IMR-90 (cell line): ENCODE measurements around the gene HDHD5. TPM values are rescaled to one million over a fixed set of nuclear protein-coding genes. Genes with fewer than 3 reads are reported as not detected.

Experiments
- ATAC-seq: fragments of 200-7000 bp; cut with Tn5 transposase; 2 replicates; pipeline ENCODE4 v1.9.1; 2020; ENCODE audit warnings: low read depth, mild to moderate bottlenecking, moderate library complexity
- BruUV-seq: library from RNA; stranded (reverse); fragments of 400-500 nt; replicated peaks from 2 replicates; lab custom pipeline; 2021; lab: Mats Ljungman, UMichigan
- CTCF ChIA-PET: fragments of 300-600 bp; formaldehyde crosslinking; extraction: SDS; loops from one replicate; lab custom pipeline; 2021; ENCODE audit warnings: antibody characterized with exemption; lab: Yijun Ruan, JAX
- POLR2A ChIA-PET: fragments of 300-600 bp; sonication (Branson Sonifier 250); formaldehyde crosslinking; loops from one replicate; lab custom pipeline; 2022; ENCODE audit warnings: antibody characterized with exemption; ENCODE audit not compliant: unreplicated experiment; lab: Charles Lee
- DNase-seq: peaks from one replicate; pipeline ENCODE4 v3.0.0; 2013
- H2AFZ ChIP-seq: replicated peaks from 2 replicates; pipeline ENCODE3; 2013; ENCODE audit warnings: low read length, mild to moderate bottlenecking; ENCODE audit not compliant: poor library complexity
- H2AK5ac ChIP-seq: 2 replicates; pipeline ENCODE4 v1.6.1; 2013; ENCODE audit warnings: low read depth, low read length, inconsistent platforms
- H2AK9ac ChIP-seq: replicated peaks from 2 replicates; pipeline ENCODE3; 2013; ENCODE audit warnings: mild to moderate bottlenecking, low read depth, low read length, moderate library complexity; ENCODE audit not compliant: poor library complexity
- H2BK120ac ChIP-seq: 2 replicates; pipeline ENCODE4 v1.6.1; 2013; ENCODE audit warnings: low read depth, low read length, inconsistent platforms
- H2BK15ac ChIP-seq: 3 replicates; pipeline ENCODE4 v1.6.1; 2013; ENCODE audit warnings: low read depth, low read length, inconsistent platforms
- H2BK20ac ChIP-seq: 2 replicates; pipeline ENCODE4 v1.6.1; 2013; ENCODE audit warnings: low read depth, mild to moderate bottlenecking, inconsistent platforms, low read length, moderate library complexity
- H2BK5ac ChIP-seq: 2 replicates; pipeline ENCODE4 v1.6.1; 2013; ENCODE audit warnings: mild to moderate bottlenecking, low read depth, low read length, inconsistent platforms; ENCODE audit not compliant: poor library complexity, severe bottlenecking
- H3K14ac ChIP-seq: replicated peaks from 2 replicates; pipeline ENCODE4 v1.6.1; 2013; ENCODE audit warnings: low read depth, low read length, inconsistent platforms
- H3K18ac ChIP-seq: 2 replicates; pipeline ENCODE4 v1.6.1; 2013; ENCODE audit warnings: low read depth, low read length, control low read depth
- H3K23ac ChIP-seq: 2 replicates; pipeline ENCODE4 v1.6.1; 2013; ENCODE audit warnings: low read depth, low read length, inconsistent platforms
- H3K27ac ChIP-seq: 2 replicates; pipeline ENCODE4 v1.5.1; 2013; ENCODE audit warnings: mild to moderate bottlenecking, control low read depth, low read length; ENCODE audit not compliant: insufficient read depth
- H3K27me3 ChIP-seq: 2 replicates; pipeline ENCODE4 v1.6.1; 2013; ENCODE audit warnings: low read length; ENCODE audit not compliant: control insufficient read depth, insufficient read depth
- H3K36me3 ChIP-seq: 2 replicates; pipeline ENCODE4 v1.6.1; 2013; ENCODE audit warnings: low read length, mixed read lengths; ENCODE audit not compliant: control insufficient read depth, insufficient read depth
- H3K4ac ChIP-seq: 2 replicates; pipeline ENCODE4 v1.6.1; 2013; ENCODE audit warnings: low read depth, low read length, inconsistent platforms
- H3K4me1 ChIP-seq: 2 replicates; pipeline ENCODE4 v1.6.1; 2013; ENCODE audit warnings: low read length, mixed read lengths; ENCODE audit not compliant: control insufficient read depth, insufficient read depth
- H3K4me2 ChIP-seq: 2 replicates; pipeline ENCODE4 v1.6.1; 2013; ENCODE audit warnings: low read depth, mild to moderate bottlenecking, control low read depth, low read length, moderate library complexity
- H3K4me3 ChIP-seq: 2 replicates; pipeline ENCODE4 v1.5.1; 2013; ENCODE audit warnings: low read depth, mild to moderate bottlenecking, control low read depth, low read length, moderate library complexity; ENCODE audit not compliant: insufficient read depth
- H3K56ac ChIP-seq: 2 replicates; pipeline ENCODE4 v1.6.1; 2013; ENCODE audit warnings: low read length, inconsistent platforms; ENCODE audit not compliant: insufficient read depth; ENCODE audit errors: extremely low read depth
- H3K79me1 ChIP-seq, 2 experiments: 2 replicates each; pipeline ENCODE4 v1.6.1; 2013; ENCODE audit warnings: low read length in 2 of 2, inconsistent platforms in 1 of 2, low read depth in 1 of 2
- H3K9ac ChIP-seq: 2 replicates; pipeline ENCODE4 v1.6.1; 2013; ENCODE audit warnings: low read depth, low read length, control low read depth
- H3K9me1 ChIP-seq: 2 replicates; pipeline ENCODE4 v1.6.1; 2013; ENCODE audit warnings: low read length, inconsistent platforms; ENCODE audit not compliant: insufficient read depth
- H3K9me3 ChIP-seq: 2 replicates; pipeline ENCODE4 v1.6.1; 2013; ENCODE audit warnings: low read length; ENCODE audit not compliant: control insufficient read depth, insufficient read depth
- H4K20me1 ChIP-seq: 2 replicates; pipeline ENCODE4 v1.6.1; 2013; ENCODE audit warnings: low read length, inconsistent platforms; ENCODE audit not compliant: insufficient read depth
- H4K5ac ChIP-seq: 2 replicates; pipeline ENCODE4 v1.6.1; 2013; ENCODE audit warnings: mild to moderate bottlenecking, low read depth, low read length, control low read depth
- H4K8ac ChIP-seq, 2 experiments: 2 replicates each; pipeline ENCODE4 v1.6.1; 2013; ENCODE audit warnings: low read depth in 2 of 2, low read length in 2 of 2, control low read depth in 1 of 2, inconsistent platforms in 1 of 2
- H4K91ac ChIP-seq: 2 replicates; pipeline ENCODE4 v1.6.1; 2013; ENCODE audit warnings: low read depth, low read length, inconsistent platforms; ENCODE audit not compliant: insufficient read depth
- MAZ ChIP-seq: IDR thresholded peaks from 2 replicates; pipeline ENCODE4 v1.6.1; 2012; ENCODE audit warnings: low read depth, mild to moderate bottlenecking, low read length, improper control_type of control experiment, moderate library complexity, borderline replicate concordance
- MXI1 ChIP-seq: IDR thresholded peaks from 2 replicates; pipeline ENCODE4 v1.6.1; 2012; ENCODE audit warnings: low read depth, mild to moderate bottlenecking, low read length, moderate library complexity, borderline replicate concordance
- POLR2A ChIP-seq: IDR thresholded peaks from 2 replicates; pipeline ENCODE4 v1.6.1; 2012; ENCODE audit warnings: mild to moderate bottlenecking, low read depth, low read length
- WGBS, 2 experiments: methylation state at CpG; one replicate each; pipeline versions ENCODE4 v1.1.5 to v1.1.7; 2013; ENCODE audit warnings: missing lambda C conversion rate in 2 of 2; ENCODE audit not compliant: insufficient read length in 1 of 2; ENCODE audit errors: extremely low coverage in 2 of 2; 5-methylcytosine and 5-hydroxymethylcytosine counted together
- dilution Hi-C: fragments of 300-500 bp; cut with HindIII; formaldehyde crosslinking; loops from one replicate; pipeline ENCODE4 v1.14.3; 2018; ENCODE audit warnings: low sequenced_read_pairs; ENCODE audit not compliant: unreplicated experiment
- in situ Hi-C: fragments of 300-500 bp; cut with MboI; formaldehyde crosslinking; loops from 3 replicates; pipeline ENCODE4 v1.14.3; 2019; ENCODE audit warnings: low sequenced_read_pairs, inconsistent platforms, mixed read lengths
- intact Hi-C: fragments of 100-400 bp; cut with micrococcal nuclease; formaldehyde crosslinking; loops from 2 replicates; pipeline ENCODE4 v1.10.0; 2022
- polyA plus RNA-seq, 3 experiments: library from polyadenylated mRNA; depleted of rRNA; stranded (reverse); fragments of >200 nt; gene quantifications; 2 replicates each; pipeline ENCODE4 v1.2.3, GENCODE V29; 2012; ENCODE audit warnings: low replicate concordance in 1 of 3
- total RNA-seq: library from RNA; depleted of rRNA; stranded (reverse); fragments of >200 nt; gene quantifications from 2 replicates; pipeline ENCODE4 v1.2.3, GENCODE V29; 2012

HDHD5 gene
- total and polyA plus RNA-seq, 2 of the 4 experiments (the other 2 are of a cell fraction) = 31.9 to 37.5 TPM

- no peak overlapping the region for H3K4me3 ChIP-seq
- in situ Hi-C loops (no loop called here), intact Hi-C loops (no loop called here), dilution Hi-C loops (no loop called here)
- TF ChIP-seq MAZ = peak; percentile 54; the same call in 1 of the 2 replicates
- TF ChIP-seq MXI1 = peak; percentile 41; the same call in 1 of the 2 replicates
- TF ChIP-seq POLR2A = no peak
- H3K4ac ChIP-seq = no peak overlapping the region
- no peaks in the 10 kb centered on the region for H4K20me1 ChIP-seq
- H3K27ac ChIP-seq = no peak overlapping the region
- ChIA-PET CTCF (interaction anchor here (0.6 kb wide), 1 partner anchor 384 kb away, joined by 3 read pairs; no protein-coding TSS in a partner anchor), POLR2A (no interaction called here)
- peaks cover 29% of the 10 kb centered on the region for H3K27me3 ChIP-seq
- no peak overlapping the region for H2BK5ac ChIP-seq
- no peaks in the 10 kb centered on the region for H3K9me1 ChIP-seq
- H4K8ac ChIP-seq = no peak overlapping the region
- DNase-seq (peak; percentile 30), ATAC-seq (peak; percentile 62)
- no peak overlapping the region for H3K9ac ChIP-seq
- no peak overlapping the region for H3K18ac ChIP-seq
- no peaks in the 10 kb centered on the region for H3K9me3 ChIP-seq
- H3K4me1 ChIP-seq = no peaks in the 10 kb centered on the region
- 1% methylated on average over 16 of the region's 45 CpGs; no CpG with 5 or more reads in 1 of the 2 experiments for WGBS, 2 experiments
- H3K79me1 ChIP-seq = no peaks in the 10 kb centered on the region
- H3K4me2 ChIP-seq = no peak overlapping the region
- H3K14ac ChIP-seq = no peak overlapping the region
- H2BK120ac ChIP-seq = no peak overlapping the region
- H2BK20ac ChIP-seq = no peak overlapping the region
- H2BK15ac ChIP-seq = no peak overlapping the region
- H3K23ac ChIP-seq = no peak overlapping the region
- no peak overlapping the region for H4K91ac ChIP-seq
- no TSS peak for BruUV-seq
- no peak overlapping the region for H4K5ac ChIP-seq
- H3K36me3 ChIP-seq = no peaks in the 10 kb centered on the region
- no peak overlapping the region for H3K56ac ChIP-seq
- peak overlapping the region; percentile 21 for H2AFZ ChIP-seq
- no peak overlapping the region for H2AK9ac ChIP-seq
- H2AK5ac ChIP-seq = no peak overlapping the region
Measured at GRCh38 chr22:17120281-17120680, 38.8 kb downstream of the HDHD5 start.
